GM23248 (cell line): Measurements from ENCODE around the gene ACADS.

Experiments
- EZH2 ChIP-seq: fragments of 200-600 bp; sonication (generic); IDR thresholded peaks from 2 replicates; pipeline ENCODE4 v1.6.1; 2018; ENCODE audit warnings: antibody characterized with exemption, mild to moderate bottlenecking; ENCODE audit not compliant: insufficient read depth, poor library complexity, severe bottlenecking
- EZH2phosphoT487 ChIP-seq: fragments of 200-600 bp; sonication (generic); IDR thresholded peaks from 2 replicates; pipeline ENCODE4 v1.6.1; 2018; ENCODE audit warnings: antibody characterized with exemption, moderate library complexity, mild to moderate bottlenecking, low read depth; ENCODE audit not compliant: insufficient read depth

DNA sequence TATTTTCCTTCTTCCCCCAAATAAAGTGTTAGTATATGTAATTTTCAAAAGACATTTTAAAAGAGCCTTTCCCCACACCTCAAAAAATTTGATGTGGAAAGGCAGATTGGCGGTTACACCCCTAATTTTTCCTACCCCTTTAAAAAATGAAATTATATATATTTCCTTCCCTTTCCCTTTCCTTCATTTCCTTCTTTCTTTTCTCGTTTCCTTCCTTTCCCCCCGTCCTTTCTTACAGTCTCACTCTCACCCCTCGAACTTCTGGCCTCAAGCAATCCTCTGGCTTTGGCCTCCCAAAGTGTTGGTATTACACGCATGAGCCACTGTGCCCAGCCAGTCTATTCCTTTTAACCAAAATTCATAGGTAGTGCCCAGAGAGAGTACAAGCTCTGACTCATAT lies 19.6 kb upstream of the ACADS start:
- no peak for TF ChIP-seq EZH2
- no peak for TF ChIP-seq EZH2phosphoT487
